Caco-2 (cell line): Measurements from ENCODE around the gene LRRFIP1. TPM values are rescaled to one million over a fixed set of nuclear protein-coding genes. Genes with fewer than 3 reads are reported as not detected.

Source experiments
- BruUV-seq: library from RNA; stranded (reverse); fragments of 400-500 nt; replicated peaks from 2 replicates; lab custom pipeline; 2021; lab: Mats Ljungman, UMichigan
- CTCF ChIA-PET: fragments of 300-600 bp; sonication (Branson Sonifier 250); formaldehyde crosslinking; loops from one replicate; lab custom pipeline; 2022; ENCODE audit warnings: antibody characterized with exemption; lab: Charles Lee
- POLR2A ChIA-PET: fragments of 300-600 bp; sonication (Branson Sonifier 250); formaldehyde crosslinking; loops from one replicate; lab custom pipeline; 2022; ENCODE audit warnings: antibody characterized with exemption; lab: Charles Lee
- DNase-seq, 2 experiments: peaks; one replicate each; pipeline versions ENCODE4 v3.0.0 to v3.0.0-alpha.2; 2020 to 2022
- H3K27me3 ChIP-seq: replicated peaks from 2 replicates; pipeline ENCODE4 v1.6.0; 2011; ENCODE audit warnings: low read length; ENCODE audit not compliant: control insufficient read depth, insufficient read depth
- H3K36me3 ChIP-seq: 2 replicates; pipeline ENCODE4 v1.5.1; 2011; ENCODE audit warnings: low read length; ENCODE audit not compliant: control insufficient read depth, insufficient read depth
- H3K4me1 ChIP-seq: fragments of 250-450 bp; sonication (Bioruptor Pico); 2 replicates; pipeline ENCODE4 v1.5.1; 2020; ENCODE audit warnings: mild to moderate bottlenecking
- H3K4me3 ChIP-seq: 2 replicates; pipeline ENCODE4 v1.5.1; 2011; ENCODE audit warnings: low read depth, mild to moderate bottlenecking, control low read depth, low read length
- H3K9me3 ChIP-seq: fragments of 250-450 bp; sonication (Bioruptor Pico); 2 replicates; pipeline ENCODE4 v1.5.1; 2020; ENCODE audit warnings: mild to moderate bottlenecking, moderate library complexity
- H3K27ac Mint-ChIP-seq: one replicate; pipeline ENCODE4 v1.8.0; 2022; ENCODE audit warnings: mixed read lengths; ENCODE audit not compliant: unreplicated experiment
- H3K27me3 Mint-ChIP-seq: one replicate; pipeline ENCODE4 v1.8.0; 2022; ENCODE audit warnings: mixed read lengths; ENCODE audit not compliant: insufficient read depth, unreplicated experiment
- H3K36me3 Mint-ChIP-seq: one replicate; pipeline ENCODE4 v1.8.0; 2022; ENCODE audit warnings: mild to moderate bottlenecking, mixed read lengths; ENCODE audit not compliant: insufficient read depth, unreplicated experiment
- H3K4me1 Mint-ChIP-seq: one replicate; pipeline ENCODE4 v1.8.0; 2022; ENCODE audit warnings: low read depth, mixed read lengths; ENCODE audit not compliant: unreplicated experiment
- H3K4me3 Mint-ChIP-seq: one replicate; pipeline ENCODE4 v1.8.0; 2022; ENCODE audit warnings: mild to moderate bottlenecking, moderate library complexity, mixed read lengths; ENCODE audit not compliant: unreplicated experiment
- H3K9me3 Mint-ChIP-seq: one replicate; pipeline ENCODE4 v1.8.0; 2022; ENCODE audit warnings: mixed read lengths; ENCODE audit not compliant: unreplicated experiment
- intact Hi-C: fragments of 100-400 bp; cut with micrococcal nuclease; formaldehyde crosslinking; loops from one replicate; pipeline ENCODE4 v1.10.0; 2022; ENCODE audit not compliant: unreplicated experiment
- total RNA-seq: library from RNA; stranded (reverse); gene quantifications from 2 replicates; pipeline ENCODE4 v1.2.3, GENCODE V29; 2022
- TF ChIP-seq, protein P1 (sequence below), 2 experiments: fragments of 200-600 bp in 1 of 2; IDR thresholded peaks; 1 replicate in 1 of 2; 2 replicates in 1 of 2; pipeline versions ENCODE4 v1.5.1 to v1.8.0; 2011 to 2022; ENCODE audit warnings: antibody characterized with exemption in 1 of 2, control low read depth in 1 of 2, inconsistent platforms in 1 of 2, low read depth in 1 of 2, low read length in 1 of 2, mild to moderate bottlenecking in 1 of 2, moderate library complexity in 1 of 2; ENCODE audit not compliant: insufficient read depth in 1 of 2, severe bottlenecking in 1 of 2, unreplicated experiment in 1 of 2

Gene LRRFIP1
- total RNA-seq, 1 experiment from 2014 or later = 37.1 TPM

GRCh38 chr2:237714690-237715458 lies 87.5 kb downstream of the LRRFIP1 start:
- Histone ChIP-seq H3K27me3 (no peaks in the 10 kb centered on the region), H3K36me3 (no peaks in the 10 kb centered on the region; the same call in 1 of the 2 replicates), H3K4me3 (peak overlapping the region; percentile 43), H3K4me1 (peaks cover 19% of the 10 kb centered on the region; the same call in 1 of the 2 replicates), H3K9me3 (no peaks in the 10 kb centered on the region)
- Mint-ChIP-seq H3K4me1 (peaks cover 19% of the 10 kb centered on the region), H3K27ac (peak overlapping the region; percentile 84), H3K4me3 (peak overlapping the region; percentile 78), H3K27me3 (no peaks in the 10 kb centered on the region), H3K36me3 (peaks cover 18% of the 10 kb centered on the region), H3K9me3 (no peaks in the 10 kb centered on the region)
- TF ChIP-seq, protein P1, sequence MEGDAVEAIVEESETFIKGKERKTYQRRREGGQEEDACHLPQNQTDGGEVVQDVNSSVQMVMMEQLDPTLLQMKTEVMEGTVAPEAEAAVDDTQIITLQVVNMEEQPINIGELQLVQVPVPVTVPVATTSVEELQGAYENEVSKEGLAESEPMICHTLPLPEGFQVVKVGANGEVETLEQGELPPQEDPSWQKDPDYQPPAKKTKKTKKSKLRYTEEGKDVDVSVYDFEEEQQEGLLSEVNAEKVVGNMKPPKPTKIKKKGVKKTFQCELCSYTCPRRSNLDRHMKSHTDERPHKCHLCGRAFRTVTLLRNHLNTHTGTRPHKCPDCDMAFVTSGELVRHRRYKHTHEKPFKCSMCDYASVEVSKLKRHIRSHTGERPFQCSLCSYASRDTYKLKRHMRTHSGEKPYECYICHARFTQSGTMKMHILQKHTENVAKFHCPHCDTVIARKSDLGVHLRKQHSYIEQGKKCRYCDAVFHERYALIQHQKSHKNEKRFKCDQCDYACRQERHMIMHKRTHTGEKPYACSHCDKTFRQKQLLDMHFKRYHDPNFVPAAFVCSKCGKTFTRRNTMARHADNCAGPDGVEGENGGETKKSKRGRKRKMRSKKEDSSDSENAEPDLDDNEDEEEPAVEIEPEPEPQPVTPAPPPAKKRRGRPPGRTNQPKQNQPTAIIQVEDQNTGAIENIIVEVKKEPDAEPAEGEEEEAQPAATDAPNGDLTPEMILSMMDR (IDR thresholded peaks at IDR 0.05; ENCODE audit: insufficient read depth in 1 of 2, low read depth in 1 of 2, low read length in 1 of 2, severe bottlenecking in 1 of 2, unreplicated experiment in 1 of 2) = no peak
- peak; percentile 32 to 52 for DNase-seq
- ChIA-PET POLR2A (interaction anchor here (0.6 to 0.8 kb wide), 3 partner anchors 21 to 133 kb away, joined by 3 to 7 read pairs (median 4); no protein-coding TSS in a partner anchor), CTCF (interaction anchor here (0.6 to 1.5 kb wide), 6 partner anchors 14 to 202 kb away, joined by 3 to 10 read pairs (median 5); no protein-coding TSS in a partner anchor)
- TSS peak; percentile 57 for BruUV-seq
- intact Hi-C loops = loop anchor here (2.0 kb wide), 1 partner anchor 22 kb away; no protein-coding TSS in a partner anchor

GRCh38 chr2:237715459-237715947 lies 88.1 kb downstream of the LRRFIP1 start:
- peak overlapping the region; percentile 78 for H3K4me3 Mint-ChIP-seq
- ChIA-PET POLR2A (interaction anchor here (0.6 to 0.8 kb wide), 3 partner anchors 22 to 134 kb away, joined by 3 to 7 read pairs (median 4); no protein-coding TSS in a partner anchor), CTCF (interaction anchor here (0.6 to 1.5 kb wide), 6 partner anchors 13 to 203 kb away, joined by 3 to 10 read pairs (median 5); no protein-coding TSS in a partner anchor)
- Histone ChIP-seq H3K9me3 (no peaks in the 10 kb centered on the region), H3K36me3 (no peaks in the 10 kb centered on the region; the same call in 1 of the 2 replicates), H3K4me1 (peaks cover 19% of the 10 kb centered on the region; the same call in 1 of the 2 replicates), H3K27me3 (no peaks in the 10 kb centered on the region), H3K4me3 (peak overlapping the region; percentile 43)
- no TSS peak for BruUV-seq
- DNase-seq = peak; percentile 70 to 74
- TF ChIP-seq, protein P1 (IDR thresholded peaks at IDR 0.05; ENCODE audit: insufficient read depth in 1 of 2, low read depth in 1 of 2, low read length in 1 of 2, severe bottlenecking in 1 of 2, unreplicated experiment in 1 of 2) = no peak
- intact Hi-C loops = loop anchor here (2.0 kb wide), 1 partner anchor 23 kb away; no protein-coding TSS in a partner anchor
- peaks cover 19% of the 10 kb centered on the region for H3K4me1 Mint-ChIP-seq
- no peaks in the 10 kb centered on the region for H3K27me3 Mint-ChIP-seq
- peak overlapping the region; percentile 84 for H3K27ac Mint-ChIP-seq
- H3K36me3 Mint-ChIP-seq = peaks cover 22% of the 10 kb centered on the region
- H3K9me3 Mint-ChIP-seq = no peaks in the 10 kb centered on the region

GRCh38 chr2:237716011-237716410 lies 88.6 kb downstream of the LRRFIP1 start:
- Mint-ChIP-seq H3K27ac (peak overlapping the region; percentile 84), H3K36me3 (peaks cover 22% of the 10 kb centered on the region), H3K9me3 (no peaks in the 10 kb centered on the region), H3K27me3 (no peaks in the 10 kb centered on the region), H3K4me1 (peaks cover 19% of the 10 kb centered on the region), H3K4me3 (peak overlapping the region; percentile 78)
- Histone ChIP-seq H3K36me3 (no peaks in the 10 kb centered on the region; the same call in 1 of the 2 replicates), H3K9me3 (no peaks in the 10 kb centered on the region), H3K4me3 (0 out of 2 replicates have a peak overlapping the region, but pooled peaks have one; percentile 43), H3K4me1 (peaks cover 20% of the 10 kb centered on the region; the same call in 1 of the 2 replicates), H3K27me3 (no peaks in the 10 kb centered on the region)
- ChIA-PET POLR2A (interaction anchor here (0.6 to 0.8 kb wide), 2 partner anchors 23 to 134 kb away, joined by 3 to 7 read pairs; no protein-coding TSS in a partner anchor), CTCF (interaction anchor here (0.9 to 1.5 kb wide), 4 partner anchors 22 to 203 kb away, joined by 3 to 10 read pairs (median 5); no protein-coding TSS in a partner anchor)
- BruUV-seq = no TSS peak
- no peak for DNase-seq
- TF ChIP-seq, protein P1 (IDR thresholded peaks at IDR 0.05; ENCODE audit: insufficient read depth in 1 of 2, low read depth in 1 of 2, low read length in 1 of 2, severe bottlenecking in 1 of 2, unreplicated experiment in 1 of 2) = no peak
- intact Hi-C loops = no loop called here
